Measurements from ENCODE around the gene ECPAS. TPM values are rescaled to one million over a fixed set of nuclear protein-coding genes. Genes with fewer than 3 reads are reported as not detected.

The ECPAS gene
- total RNA-seq, 1 donor from 2014 or later = 117 TPM

DNA sequence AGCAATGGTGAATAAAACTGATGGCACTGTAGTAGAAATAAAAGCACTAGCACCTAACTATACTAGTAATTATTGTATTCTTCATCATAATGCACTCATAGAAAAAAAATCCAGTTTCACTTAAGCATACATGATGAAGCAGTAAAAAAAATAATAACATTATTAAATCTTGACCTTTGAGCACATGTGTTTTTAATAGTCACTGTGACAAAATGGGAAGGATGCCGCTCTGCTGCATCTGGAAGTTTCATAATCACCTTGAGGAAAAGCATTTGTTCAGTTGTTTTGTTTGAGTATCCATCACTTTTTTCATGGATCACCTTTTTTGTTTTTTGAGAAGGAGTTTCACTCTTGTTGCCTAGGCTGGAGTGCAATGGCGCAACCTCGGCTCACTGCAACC, 167.4 kb downstream of the ECPAS start:
- H3K36me3 Mint-ChIP-seq (ENCODE audit: insufficient read depth) = no peaks in the 10 kb centered on the region
- TF ChIP-seq, protein P1, sequence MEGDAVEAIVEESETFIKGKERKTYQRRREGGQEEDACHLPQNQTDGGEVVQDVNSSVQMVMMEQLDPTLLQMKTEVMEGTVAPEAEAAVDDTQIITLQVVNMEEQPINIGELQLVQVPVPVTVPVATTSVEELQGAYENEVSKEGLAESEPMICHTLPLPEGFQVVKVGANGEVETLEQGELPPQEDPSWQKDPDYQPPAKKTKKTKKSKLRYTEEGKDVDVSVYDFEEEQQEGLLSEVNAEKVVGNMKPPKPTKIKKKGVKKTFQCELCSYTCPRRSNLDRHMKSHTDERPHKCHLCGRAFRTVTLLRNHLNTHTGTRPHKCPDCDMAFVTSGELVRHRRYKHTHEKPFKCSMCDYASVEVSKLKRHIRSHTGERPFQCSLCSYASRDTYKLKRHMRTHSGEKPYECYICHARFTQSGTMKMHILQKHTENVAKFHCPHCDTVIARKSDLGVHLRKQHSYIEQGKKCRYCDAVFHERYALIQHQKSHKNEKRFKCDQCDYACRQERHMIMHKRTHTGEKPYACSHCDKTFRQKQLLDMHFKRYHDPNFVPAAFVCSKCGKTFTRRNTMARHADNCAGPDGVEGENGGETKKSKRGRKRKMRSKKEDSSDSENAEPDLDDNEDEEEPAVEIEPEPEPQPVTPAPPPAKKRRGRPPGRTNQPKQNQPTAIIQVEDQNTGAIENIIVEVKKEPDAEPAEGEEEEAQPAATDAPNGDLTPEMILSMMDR (IDR thresholded peaks at IDR 0.05; ENCODE audit: unreplicated experiment) = no peak
- no peak for DNase-seq (ENCODE audit: low spot score, unreplicated experiment)
- no peaks in the 10 kb centered on the region for H3K4me1 Mint-ChIP-seq (ENCODE audit: low read depth)
- H3K27ac Mint-ChIP-seq = no peak overlapping the region
- H3K4me3 Mint-ChIP-seq (ENCODE audit: low read depth) = no peak overlapping the region
- H3K27me3 Mint-ChIP-seq = no peaks in the 10 kb centered on the region
- peaks cover 9% of the 10 kb centered on the region for H3K9me3 Mint-ChIP-seq (ENCODE audit: low read depth)

Other genes starting within 250 kb of the ECPAS start
- gene OR2K2, start 154.2 kb downstream of the ECPAS start, total RNA-seq = not detected in 2 replicates
- gene ZNF483, start 40.8 kb upstream of the ECPAS start, total RNA-seq = 20.3 and 21.7 TPM in 2 replicates
- 50.1 and 53.2 TPM in 2 replicates for gene PTGR1, start 115.3 kb upstream of the ECPAS start, total RNA-seq
- 7.5 and 8.5 TPM in 2 replicates for gene DNAJC25, start 147.0 kb upstream of the ECPAS start, total RNA-seq
- 27.5 and 32.2 TPM in 2 replicates for gene GNG10, start 177.2 kb upstream of the ECPAS start, total RNA-seq